ENCODE measurements around the gene AP2S1. TPM values are rescaled to one million over a fixed set of nuclear protein-coding genes. Genes with fewer than 3 reads are reported as not detected.
A peak's percentile ranks its signal among the peaks of the same experiment; 100 is the strongest.
"Not testable (repeated sequence)": the region's sequence is repeated elsewhere in the genome, so short reads cannot be mapped to it uniquely, and the experiment has no call there.

The AP2S1 gene
- total RNA-seq, 1 donor from 2014 or later = 120 TPM

GRCh38 chr19:46815833-46816627 lies 34.6 kb downstream of the AP2S1 start:
- H3K27me3 ChIP-seq (ENCODE audit: control insufficient read depth, insufficient read depth, low read length) = no peaks in the 10 kb centered on the region
- DNase-seq (ENCODE audit: low read depth) = no peak
- no peak overlapping the region for H3K4me3 ChIP-seq (ENCODE audit: low read depth, low read length)
- TF ChIP-seq CTCF (IDR thresholded peaks at IDR 0.05; ENCODE audit: insufficient read depth, low read length, severe bottlenecking) = no peak
- FAIRE-seq = no peak
- no peaks in the 10 kb centered on the region for H3K36me3 ChIP-seq (ENCODE audit: control insufficient read depth, insufficient read depth, low read length)

- FAIRE-seq (no peak), DNase-seq (ENCODE audit: low read depth) (peak; percentile 48)
- Histone ChIP-seq H3K27me3 (ENCODE audit: control insufficient read depth, insufficient read depth, low read length) (no peaks in the 10 kb centered on the region), H3K36me3 (ENCODE audit: control insufficient read depth, insufficient read depth, low read length) (no peaks in the 10 kb centered on the region), H3K4me3 (ENCODE audit: low read depth, low read length) (no peak overlapping the region)
- no peak for TF ChIP-seq CTCF (IDR thresholded peaks at IDR 0.05; ENCODE audit: insufficient read depth, low read length, severe bottlenecking)
Measured at GRCh38 chr19:46813839-46814358, 36.7 kb downstream of the AP2S1 start.

GRCh38 chr19:46812977-46813838 lies 37.4 kb downstream of the AP2S1 start:
- DNase-seq (ENCODE audit: low read depth) = no peak
- FAIRE-seq = no peak
- Histone ChIP-seq H3K36me3 (ENCODE audit: control insufficient read depth, insufficient read depth, low read length) (no peaks in the 10 kb centered on the region), H3K4me3 (ENCODE audit: low read depth, low read length) (no peak overlapping the region), H3K27me3 (ENCODE audit: control insufficient read depth, insufficient read depth, low read length) (no peaks in the 10 kb centered on the region)
- TF ChIP-seq CTCF (IDR thresholded peaks at IDR 0.05; ENCODE audit: insufficient read depth, low read length, severe bottlenecking) = no peak

- no peak for TF ChIP-seq CTCF (IDR thresholded peaks at IDR 0.05; ENCODE audit: insufficient read depth, low read length, severe bottlenecking)
Measured at GRCh38 chr19:46809534-46810272, 40.9 kb downstream of the AP2S1 start.

GRCh38 chr19:46806656-46807055 lies 44.0 kb downstream of the AP2S1 start:
- FAIRE-seq (no peak), DNase-seq (ENCODE audit: low read depth) (no peak)
- no peak for TF ChIP-seq CTCF (IDR thresholded peaks at IDR 0.05; ENCODE audit: insufficient read depth, low read length, severe bottlenecking)
- no peaks in the 10 kb centered on the region for H3K36me3 ChIP-seq (ENCODE audit: control insufficient read depth, insufficient read depth, low read length)
- H3K27me3 ChIP-seq (ENCODE audit: control insufficient read depth, insufficient read depth, low read length) = no peaks in the 10 kb centered on the region
- H3K4me3 ChIP-seq (ENCODE audit: low read depth, low read length) = no peak overlapping the region

More at GRCh38 chr19:46809534-46810272, 40.9 kb downstream of the AP2S1 start:
- Histone ChIP-seq H3K36me3 (ENCODE audit: control insufficient read depth, insufficient read depth, low read length) (no peaks in the 10 kb centered on the region), H3K4me3 (ENCODE audit: low read depth, low read length) (no peak overlapping the region), H3K27me3 (ENCODE audit: control insufficient read depth, insufficient read depth, low read length) (no peaks in the 10 kb centered on the region)
- DNase-seq (ENCODE audit: low read depth) (no peak), FAIRE-seq (no peak)

GRCh38 chr19:46804432-46804831 lies 46.2 kb downstream of the AP2S1 start:
- not testable (repeated sequence) for H3K4me3 ChIP-seq (ENCODE audit: low read depth, low read length); H3K27me3 ChIP-seq (ENCODE audit: control insufficient read depth, insufficient read depth, low read length); FAIRE-seq; H3K36me3 ChIP-seq (ENCODE audit: control insufficient read depth, insufficient read depth, low read length); DNase-seq (ENCODE audit: low read depth)
